BJ (cell line): ENCODE results near the gene IP6K2. TPM values are rescaled to one million over a fixed set of nuclear protein-coding genes. Genes with fewer than 3 reads are reported as not detected.
A peak's percentile ranks its signal among the peaks of the same experiment; 100 is the strongest.
"Not testable (repeated sequence)": the region's sequence is repeated elsewhere in the genome, so short reads cannot be mapped to it uniquely, and the experiment has no call there.

Experiments used
- CTCF ChIA-PET: fragments of 350-600 bp; formaldehyde crosslinking; extraction: SDS; loops from one replicate; lab custom pipeline; 2021; ENCODE audit warnings: antibody characterized with exemption, inconsistent platforms; lab: Yijun Ruan, JAX
- POLR2A ChIA-PET: fragments of 300-600 bp; sonication (Branson Sonifier 250); formaldehyde crosslinking; extraction: SDS; loops from one replicate; lab custom pipeline; 2021; ENCODE audit warnings: antibody characterized with exemption; lab: Charles Lee
- DNase-seq: peaks from one replicate; pipeline ENCODE4 v3.0.0-alpha.2; 2011; ENCODE audit warnings: low read depth
- H3K27me3 ChIP-seq: 2 replicates; pipeline ENCODE4 v1.6.0; 2011; ENCODE audit warnings: low read length; ENCODE audit not compliant: control insufficient read depth, insufficient read depth
- H3K36me3 ChIP-seq: 2 replicates; pipeline ENCODE4 v1.5.1; 2011; ENCODE audit warnings: low read length; ENCODE audit not compliant: control insufficient read depth, insufficient read depth
- H3K4me3 ChIP-seq: 2 replicates; pipeline ENCODE4 v1.5.1; 2011; ENCODE audit warnings: low read depth, mild to moderate bottlenecking, control low read depth, low read length
- CTCF ChIP-seq: IDR thresholded peaks from 2 replicates; pipeline ENCODE4 v1.5.1; 2011; ENCODE audit warnings: low read depth, mild to moderate bottlenecking, control low read depth, inconsistent platforms, low read length, moderate library complexity; ENCODE audit not compliant: insufficient read depth
- polyA minus RNA-seq: library from RNA; depleted of rRNA, polyadenylated mRNA; stranded (reverse); fragments of >200 nt; gene quantifications from 2 replicates; pipeline ENCODE4 v1.2.3, GENCODE V29; 2011; rRNA and poly(A)+ RNA removed
- polyA plus RNA-seq: library from polyadenylated mRNA; depleted of rRNA; stranded (reverse); fragments of >200 nt; gene quantifications from 2 replicates; pipeline ENCODE4 v1.2.3, GENCODE V29; 2011; rRNA removed

The IP6K2 gene
- polyA plus RNA-seq (65.5 and 89.9 TPM in 2 replicates), polyA minus RNA-seq (35.0 and 47.2 TPM in 2 replicates)

- CTCF ChIA-PET = interaction anchor here (1.1 to 5.5 kb wide), 2 partner anchors 21 to 157 kb away, joined by 3 to 34 read pairs; no protein-coding TSS in a partner anchor
These were observed at the start of gene IP6K2 for GRCh38 chr3:48716982-48717746. IP6K2 (minus strand) TSS chr3:48717221; CDS start chr3:48695291, 21,930 bp downstream.

GRCh38 chr3:48765376-48765775 lies 48.4 kb upstream of the IP6K2 start:
- CTCF ChIA-PET = interaction anchor here (0.6 to 1.7 kb wide), 2 partner anchors 26 to 99 kb away, joined by 5 to 6 read pairs; no protein-coding TSS in a partner anchor
- DNase-seq = no peak

More at GRCh38 chr3:48716982-48717746, at the start of gene IP6K2:
- H3K4me3 ChIP-seq = peak within 1 kb of the TSS; percentile 93
- no peaks in the 10 kb centered on the region for H3K27me3 ChIP-seq
- peaks cover 3% of the 10 kb centered on the region; the same call in 1 of the 2 replicates for H3K36me3 ChIP-seq
- POLR2A ChIA-PET = interaction anchor here (0.7 to 1.1 kb wide), 2 partner anchors 21 to 1330 kb away, joined by 3 to 4 read pairs; no protein-coding TSS in a partner anchor
- TF ChIP-seq CTCF = no peak
- peak; percentile 84 for DNase-seq

GRCh38 chr3:48762816-48763215 lies 45.8 kb upstream of the IP6K2 start:
- Histone ChIP-seq H3K4me3 (no peak overlapping the region), H3K36me3 (peaks cover 1% of the 10 kb centered on the region; the same call in 1 of the 2 replicates), H3K27me3 (no peaks in the 10 kb centered on the region)
- ChIA-PET POLR2A (no interaction called here), CTCF (interaction anchor here (1.1 kb wide), 1 partner anchor 13 kb away, joined by 4 read pairs; no protein-coding TSS in a partner anchor)
- DNase-seq = no peak
- TF ChIP-seq CTCF = no peak

More at GRCh38 chr3:48765376-48765775, 48.4 kb upstream of the IP6K2 start:
- Histone ChIP-seq H3K36me3 (peaks cover 1% of the 10 kb centered on the region), H3K27me3 (no peaks in the 10 kb centered on the region), H3K4me3 (no peak overlapping the region)
- peak; percentile 11; the same call in 1 of the 2 replicates for TF ChIP-seq CTCF
- POLR2A ChIA-PET = no interaction called here

GRCh38 chr3:48759991-48760540 lies 43.0 kb upstream of the IP6K2 start:
- H3K27me3 ChIP-seq, H3K4me3 ChIP-seq, POLR2A ChIA-PET, H3K36me3 ChIP-seq, DNase-seq: not testable (repeated sequence)
- CTCF ChIA-PET = interaction anchor here (0.6 to 2.7 kb wide), 4 partner anchors 11 to 88 kb away, joined by 3 to 15 read pairs (median 3); partner anchors contain the start of gene PRKAR2A

- H3K27me3 ChIP-seq, H3K36me3 ChIP-seq, DNase-seq, POLR2A ChIA-PET, H3K4me3 ChIP-seq: not testable (repeated sequence)
- CTCF ChIA-PET = interaction anchor here (2.7 kb wide), 1 partner anchor 20 kb away, joined by 15 read pairs; no protein-coding TSS in a partner anchor
These were observed 42.5 kb upstream of the IP6K2 start for GRCh38 chr3:48759531-48759930.

- ChIA-PET POLR2A (no interaction called here), CTCF (interaction anchor here (2.7 kb wide), 1 partner anchor 19 kb away, joined by 15 read pairs; no protein-coding TSS in a partner anchor)
- TF ChIP-seq CTCF = no peak
- Histone ChIP-seq H3K4me3 (no peak overlapping the region), H3K27me3 (no peaks in the 10 kb centered on the region), H3K36me3 (no peaks in the 10 kb centered on the region; the same call in 1 of the 2 replicates)
- DNase-seq = no peak
These were observed 42.0 kb upstream of the IP6K2 start for GRCh38 chr3:48759071-48759470.
